MG63 (cell line): ENCODE measurements around the gene FIG4. TPM values are rescaled to one million over a fixed set of nuclear protein-coding genes. Genes with fewer than 3 reads are reported as not detected.
A peak's percentile ranks its signal among the peaks of the same experiment; 100 is the strongest.
"Not testable (repeated sequence)": the region's sequence is repeated elsewhere in the genome, so short reads cannot be mapped to it uniquely, and the experiment has no call there.

Experiments
- DNase-seq: peaks from one replicate; pipeline ENCODE4 v3.0.0-alpha.2; 2020
- H3K27me3 ChIP-seq: fragments of 250-450 bp; sonication (Bioruptor Pico); 2 replicates; pipeline ENCODE4 v1.5.1; 2020; ENCODE audit warnings: mild to moderate bottlenecking, moderate library complexity
- H3K36me3 ChIP-seq: fragments of 250-450 bp; sonication (Bioruptor Pico); 2 replicates; pipeline ENCODE4 v1.5.1; 2020; ENCODE audit warnings: mild to moderate bottlenecking, moderate library complexity
- H3K4me3 ChIP-seq: fragments of 250-450 bp; sonication (Bioruptor Pico); 2 replicates; pipeline ENCODE4 v1.5.1; 2020; ENCODE audit warnings: mild to moderate bottlenecking, moderate library complexity
- H3K9me3 ChIP-seq: fragments of 250-450 bp; sonication (Bioruptor Pico); 2 replicates; pipeline ENCODE4 v1.5.1; 2020; ENCODE audit warnings: mild to moderate bottlenecking, moderate library complexity
- total RNA-seq: library from RNA; depleted of rRNA; stranded (reverse); fragments of >200 nt; shearing (Covaris generic); gene quantifications from 2 replicates; pipeline ENCODE4 v1.2.3, GENCODE V29; 2014; ENCODE audit warnings: low replicate concordance

Gene FIG4
- total RNA-seq, 1 experiment from 2014 or later: 5.0 TPM

DNA sequence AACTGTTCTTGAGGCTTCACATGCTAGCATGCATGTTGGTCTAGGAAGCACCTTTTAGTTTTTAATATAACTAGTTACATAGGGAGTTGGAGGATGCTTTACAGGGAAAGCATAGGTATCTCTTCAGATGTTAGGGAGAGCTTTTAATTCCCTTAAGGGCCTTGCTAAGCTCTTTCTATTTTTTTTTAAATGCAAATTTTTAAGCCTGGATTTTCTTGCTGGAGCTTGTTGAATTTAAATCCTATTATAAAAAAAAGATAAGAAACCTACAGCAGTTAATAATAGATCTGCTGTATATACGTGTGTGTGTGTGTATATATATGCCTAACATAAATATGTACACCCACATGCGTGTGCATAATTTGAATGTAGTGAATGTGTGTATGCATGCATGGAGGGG is 79.0 kb downstream of the FIG4 start:
- Histone ChIP-seq H3K9me3 (no peaks in the 10 kb centered on the region), H3K4me3 (no peak overlapping the region), H3K36me3 (no peaks in the 10 kb centered on the region), H3K27me3 (no peaks in the 10 kb centered on the region)
- DNase-seq: no peak

DNA sequence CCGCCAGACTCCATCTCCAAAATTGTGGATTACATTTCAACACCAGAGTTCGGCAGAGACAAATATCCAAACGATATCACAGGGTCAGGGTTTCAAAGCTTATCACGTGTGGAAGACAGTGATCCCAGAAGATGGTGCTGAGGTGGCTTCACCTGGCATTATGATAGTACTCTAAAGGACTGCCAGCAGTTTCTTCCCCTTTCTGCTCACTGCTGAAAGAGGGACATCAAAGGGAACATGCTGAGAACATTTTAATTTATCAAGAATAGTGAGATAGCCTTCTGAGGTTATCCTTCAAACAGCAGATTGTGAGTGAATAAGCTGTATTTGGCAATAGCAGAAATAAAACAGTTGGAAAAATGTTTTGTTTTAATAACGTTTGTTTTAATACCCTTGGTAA is 79.7 kb downstream of the FIG4 start:
- H3K36me3 ChIP-seq: no peaks in the 10 kb centered on the region
- H3K9me3 ChIP-seq: no peaks in the 10 kb centered on the region
- H3K27me3 ChIP-seq: no peaks in the 10 kb centered on the region
- H3K4me3 ChIP-seq: no peak overlapping the region
- no peak for DNase-seq

DNA sequence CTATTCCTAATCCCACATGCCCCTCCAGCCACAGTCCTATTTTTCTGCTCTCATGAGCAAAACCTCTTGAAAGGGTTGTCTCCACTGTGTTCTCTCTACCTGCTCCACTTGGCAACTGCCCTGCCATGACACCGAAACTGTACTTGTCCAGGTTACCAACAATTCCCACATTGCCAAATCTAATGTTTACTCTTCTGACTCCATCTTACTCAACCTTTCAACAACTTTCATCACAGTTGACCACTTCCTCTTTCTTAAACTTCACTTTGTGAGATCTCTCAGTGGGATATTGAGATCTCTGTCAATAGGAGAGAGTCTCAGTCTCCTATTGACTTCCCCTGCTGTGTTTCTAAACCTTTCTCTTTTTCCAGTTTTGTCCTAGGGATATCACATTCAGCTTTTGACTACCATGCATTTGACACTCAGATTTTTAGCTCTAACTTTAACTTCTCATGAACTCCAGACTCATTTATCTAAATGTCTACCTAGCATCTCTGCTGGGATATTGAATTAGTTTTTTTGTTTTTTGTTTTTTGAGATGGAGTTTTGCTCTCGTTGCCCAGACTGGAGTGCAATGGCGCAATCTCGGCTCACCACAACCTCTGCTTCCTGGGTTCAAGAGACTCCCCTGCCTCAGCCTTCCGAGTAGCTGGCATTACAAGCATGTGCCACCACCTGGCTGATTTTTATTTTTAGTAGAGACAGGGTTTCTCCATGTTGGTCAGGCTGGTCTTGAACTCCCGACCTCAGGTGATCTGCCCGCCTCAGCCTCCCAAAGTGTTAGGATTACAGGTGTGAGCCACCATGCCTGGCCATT is 81.1 kb downstream of the FIG4 start:
- DNase-seq, H3K36me3 ChIP-seq: not testable (repeated sequence)

DNA sequence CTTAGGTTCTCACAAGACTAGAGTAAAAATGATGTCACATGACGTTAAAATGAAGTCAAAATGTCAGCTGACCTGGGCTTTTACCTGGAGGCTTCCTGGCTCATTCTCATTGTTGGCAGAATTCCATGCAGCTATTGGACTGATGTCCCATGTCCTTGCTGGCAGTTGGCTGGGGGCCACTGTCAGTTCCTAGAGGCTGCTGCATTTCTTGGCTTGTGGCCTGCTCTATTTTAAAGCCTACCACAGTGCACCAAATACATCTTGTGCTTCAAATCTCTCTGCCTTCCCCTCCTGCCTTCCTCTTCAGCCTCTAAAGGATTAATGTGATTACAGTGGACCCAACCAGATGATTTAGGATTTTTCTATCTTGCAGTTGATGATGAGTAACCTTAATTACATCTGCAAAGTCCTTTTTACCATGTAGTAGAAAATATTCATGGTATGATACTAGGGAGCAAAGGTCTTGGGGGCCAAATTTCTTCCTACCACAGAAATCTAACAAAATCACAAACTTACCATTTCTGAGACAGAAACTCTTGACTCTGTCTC is 81.9 kb downstream of the FIG4 start:
- no peaks in the 10 kb centered on the region for H3K27me3 ChIP-seq
- no peaks in the 10 kb centered on the region for H3K36me3 ChIP-seq
- H3K9me3 ChIP-seq: no peaks in the 10 kb centered on the region
- no peak overlapping the region for H3K4me3 ChIP-seq
- DNase-seq: no peak

More for the DNA sequence above, 81.1 kb downstream of the FIG4 start:
- H3K27me3 ChIP-seq, H3K4me3 ChIP-seq, H3K9me3 ChIP-seq: not testable (repeated sequence)

DNA sequence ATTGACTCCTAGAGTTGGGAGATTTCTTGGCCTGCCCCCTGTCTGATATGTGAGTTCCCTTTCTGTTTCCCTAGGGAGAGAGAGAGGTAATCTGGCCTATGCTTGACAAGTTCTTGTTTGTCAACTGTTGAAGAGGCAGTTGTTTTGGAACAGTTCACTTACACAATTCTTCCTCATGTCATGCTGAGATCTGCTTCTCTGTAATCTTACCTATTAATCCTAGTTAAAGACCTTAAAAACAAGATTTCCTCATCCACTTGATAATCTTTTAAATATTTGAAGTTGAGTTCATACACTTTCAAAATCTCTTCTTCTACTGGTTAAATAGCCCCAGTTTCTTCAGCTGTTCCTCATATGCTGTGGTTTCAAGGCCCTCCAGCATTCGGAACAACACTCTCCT is 89.9 kb downstream of the FIG4 start:
- Histone ChIP-seq H3K27me3 (no peaks in the 10 kb centered on the region), H3K36me3 (no peaks in the 10 kb centered on the region), H3K4me3 (no peak overlapping the region), H3K9me3 (no peaks in the 10 kb centered on the region)
- DNase-seq: no peak

DNA sequence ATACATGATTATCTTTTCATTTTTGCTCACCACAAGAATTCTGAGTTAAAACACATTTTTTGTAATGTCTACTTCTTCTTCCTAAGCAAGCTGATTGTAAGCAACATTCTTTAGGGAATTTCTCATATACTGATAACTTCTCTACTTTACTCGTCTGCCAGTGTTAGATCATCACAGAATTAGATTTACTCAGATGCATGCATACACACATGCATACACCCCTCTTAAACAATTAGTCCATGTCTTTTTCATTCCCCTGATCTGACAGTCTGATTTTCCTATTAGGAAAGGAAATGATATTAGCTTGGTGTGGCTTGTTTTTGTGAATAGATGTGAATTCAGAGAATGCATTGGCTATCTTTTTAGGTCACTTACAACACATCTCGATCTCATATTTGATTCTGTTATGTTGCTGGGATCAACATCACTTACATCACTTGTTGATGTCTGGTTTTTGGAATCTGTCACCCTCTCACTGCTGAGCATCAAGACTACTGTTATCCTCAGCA is 91.4 kb downstream of the FIG4 start:
- no peaks in the 10 kb centered on the region for H3K27me3 ChIP-seq

DNA sequence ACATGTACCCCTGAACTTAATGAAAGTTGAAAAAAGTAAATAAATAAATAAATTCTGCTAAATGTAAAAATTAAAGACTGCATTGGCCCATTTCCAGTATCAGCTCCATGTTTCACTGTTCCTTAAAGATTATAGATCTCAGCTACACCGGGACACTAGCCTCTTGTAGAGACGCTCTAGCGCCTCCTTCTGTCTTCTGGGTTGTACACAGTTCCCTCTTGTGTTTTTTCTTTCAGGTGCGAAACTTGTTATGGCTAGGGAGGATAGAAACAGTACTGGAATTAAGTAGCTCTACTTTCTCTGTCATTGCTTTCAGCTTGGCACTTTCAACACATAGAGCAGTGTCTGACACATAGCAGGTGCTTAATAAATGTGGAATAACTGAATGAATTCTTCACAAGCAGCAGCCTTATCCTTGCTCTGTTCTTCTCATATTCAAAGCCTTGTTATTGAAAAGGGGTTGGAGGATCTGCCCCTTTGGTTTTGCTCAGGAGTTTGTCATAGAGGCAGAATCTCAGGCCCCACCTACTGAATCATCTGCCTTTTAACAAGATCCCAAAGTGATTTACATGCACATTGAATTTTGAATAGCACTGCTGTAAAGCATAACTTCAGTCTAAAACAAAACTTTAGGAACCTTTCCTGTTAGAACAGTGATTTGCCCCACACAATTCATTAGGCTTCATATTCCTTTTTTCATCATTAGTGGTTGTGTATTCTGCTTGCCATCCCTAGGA is 92.3 kb downstream of the FIG4 start:
- Histone ChIP-seq H3K4me3 (no peak overlapping the region), H3K36me3 (no peaks in the 10 kb centered on the region; the same call in 1 of the 2 replicates), H3K27me3 (no peaks in the 10 kb centered on the region), H3K9me3 (no peaks in the 10 kb centered on the region)
- no peak for DNase-seq

More for the DNA sequence above, 91.4 kb downstream of the FIG4 start:
- no peak overlapping the region for H3K4me3 ChIP-seq
- no peaks in the 10 kb centered on the region; the same call in 1 of the 2 replicates for H3K36me3 ChIP-seq
- no peak for DNase-seq
- no peaks in the 10 kb centered on the region for H3K9me3 ChIP-seq

DNA sequence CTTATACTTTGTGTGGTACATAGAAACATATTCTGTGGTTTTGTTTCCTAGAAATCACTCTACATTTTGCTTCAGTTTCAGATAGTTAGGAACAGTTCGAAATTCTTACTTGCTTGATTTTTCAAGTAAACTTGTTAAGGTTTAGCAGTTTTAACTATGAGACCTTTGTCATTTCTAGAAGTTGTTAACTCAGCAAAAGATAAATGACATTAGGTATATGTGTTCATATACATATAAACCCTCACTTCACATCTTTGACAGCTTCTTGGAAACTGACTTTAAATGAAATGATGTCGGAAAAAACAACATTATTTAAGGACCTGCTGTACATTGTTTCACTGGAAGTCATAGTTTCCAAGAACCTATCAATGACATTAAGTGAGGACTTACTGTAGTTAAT is 96.2 kb downstream of the FIG4 start:
- Histone ChIP-seq H3K27me3 (no peaks in the 10 kb centered on the region), H3K9me3 (no peaks in the 10 kb centered on the region), H3K4me3 (no peak overlapping the region), H3K36me3 (no peaks in the 10 kb centered on the region; the same call in 1 of the 2 replicates)
- DNase-seq: no peak

DNA sequence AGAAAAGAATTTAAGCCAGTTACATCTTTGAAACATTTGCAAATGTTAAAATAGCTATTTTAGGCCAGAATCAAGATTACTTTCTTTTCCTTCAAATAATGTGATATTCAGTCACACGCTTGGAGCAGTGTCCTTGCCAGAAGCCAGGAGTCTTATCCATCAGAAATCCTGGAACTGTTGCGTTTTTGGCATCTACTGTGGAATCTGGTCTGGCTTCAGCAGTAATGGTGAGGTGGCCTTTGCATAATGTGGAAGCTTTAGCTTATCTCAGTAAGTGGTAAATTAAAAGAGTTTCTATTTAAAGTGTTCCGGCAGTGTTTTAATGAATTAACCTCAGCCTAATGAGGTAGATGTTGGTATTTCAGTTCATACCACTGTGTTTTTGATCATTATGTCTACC is 97.6 kb downstream of the FIG4 start:
- peak; percentile 13 for DNase-seq
- Histone ChIP-seq H3K36me3 (no peaks in the 10 kb centered on the region; the same call in 1 of the 2 replicates), H3K4me3 (no peak overlapping the region), H3K9me3 (no peaks in the 10 kb centered on the region), H3K27me3 (no peaks in the 10 kb centered on the region)

DNA sequence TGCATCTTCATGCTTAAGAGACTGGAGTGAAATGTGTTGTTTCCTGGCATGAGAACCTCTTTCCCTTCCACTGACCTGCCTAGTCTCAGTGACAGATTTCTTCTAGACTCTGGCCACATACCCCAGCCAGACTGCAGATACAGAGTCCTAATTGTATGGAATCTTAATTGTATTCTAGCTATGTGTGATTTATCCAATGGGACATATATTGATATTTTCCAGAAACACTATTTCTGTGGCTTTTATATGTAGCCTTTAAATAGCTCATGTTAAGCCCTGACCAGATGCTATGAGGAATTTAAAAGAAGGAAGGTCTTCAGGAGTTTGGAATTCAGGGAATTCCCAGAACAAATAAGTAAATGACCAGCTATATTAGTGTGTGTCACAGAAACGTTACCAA is 99.0 kb downstream of the FIG4 start:
- Histone ChIP-seq H3K9me3 (no peaks in the 10 kb centered on the region), H3K27me3 (no peaks in the 10 kb centered on the region), H3K36me3 (no peaks in the 10 kb centered on the region; the same call in 1 of the 2 replicates), H3K4me3 (no peak overlapping the region)
- no peak for DNase-seq

DNA sequence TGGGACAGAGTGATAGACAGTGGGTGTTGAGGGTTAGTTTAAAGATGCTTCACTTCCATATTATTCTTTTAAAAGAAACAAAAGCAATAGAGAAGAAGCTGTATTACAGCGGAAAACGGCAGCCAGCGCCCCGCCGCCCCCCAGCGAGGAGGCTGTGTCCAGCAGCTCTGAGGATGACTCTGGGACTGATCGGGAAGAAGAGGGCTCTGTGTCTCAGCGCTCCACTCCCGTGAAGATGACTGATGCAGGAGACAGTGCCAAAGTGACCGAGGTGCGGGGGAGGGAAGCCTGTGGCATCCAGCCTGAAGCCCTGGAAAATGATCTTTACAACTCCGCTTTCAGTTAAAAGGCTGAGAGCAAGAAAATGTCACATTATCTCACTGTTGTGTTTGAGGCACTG is 100.2 kb downstream of the FIG4 start:
- H3K36me3 ChIP-seq: no peaks in the 10 kb centered on the region; the same call in 1 of the 2 replicates
- no peak for DNase-seq
- no peaks in the 10 kb centered on the region for H3K9me3 ChIP-seq

DNA sequence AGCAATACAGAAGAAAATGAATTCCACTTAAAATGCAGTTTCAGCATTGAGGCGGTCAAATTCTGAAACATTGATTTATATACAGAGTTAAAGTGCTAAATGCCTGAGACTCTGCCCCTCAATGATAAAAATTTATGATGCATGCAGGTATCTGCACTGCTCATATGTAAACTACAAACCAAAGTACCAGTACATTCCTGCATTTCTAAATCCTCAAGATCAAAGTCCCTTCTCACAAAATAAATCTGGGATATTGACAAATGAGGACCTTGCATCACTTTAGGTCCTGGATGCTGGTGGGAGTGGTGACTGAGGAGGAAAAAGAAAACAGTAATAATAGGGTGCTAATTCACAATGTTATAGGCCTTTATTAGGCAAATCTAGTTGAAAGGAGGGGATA is 101.9 kb downstream of the FIG4 start:
- Histone ChIP-seq H3K36me3 (no peaks in the 10 kb centered on the region), H3K4me3 (no peak overlapping the region), H3K27me3 (no peaks in the 10 kb centered on the region), H3K9me3 (no peaks in the 10 kb centered on the region)
- DNase-seq: no peak

More for the DNA sequence above, 100.2 kb downstream of the FIG4 start:
- H3K4me3 ChIP-seq: no peak overlapping the region
- H3K27me3 ChIP-seq: no peaks in the 10 kb centered on the region

DNA sequence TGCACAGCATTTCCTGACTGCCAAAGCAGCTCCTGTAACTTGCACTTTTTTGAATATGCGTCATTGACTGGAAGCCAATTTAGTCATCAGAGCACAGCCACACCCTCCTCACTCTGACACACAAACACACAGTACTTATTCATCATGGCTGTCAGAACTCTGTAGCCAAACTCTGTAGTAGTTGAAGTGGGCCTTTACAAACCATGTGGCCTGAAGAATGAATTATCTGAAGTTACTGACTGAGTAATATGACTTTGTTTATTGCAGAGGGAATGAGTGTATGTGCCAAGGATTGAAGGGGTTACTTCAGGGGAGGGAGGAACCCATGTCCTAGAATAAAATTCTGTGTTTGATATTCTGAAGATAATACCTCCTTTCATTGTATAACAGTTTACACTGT is 102.7 kb downstream of the FIG4 start:
- H3K27me3 ChIP-seq: no peaks in the 10 kb centered on the region
- no peak overlapping the region for H3K4me3 ChIP-seq
- H3K9me3 ChIP-seq: no peaks in the 10 kb centered on the region
- peak; percentile 70 for DNase-seq
- H3K36me3 ChIP-seq: no peaks in the 10 kb centered on the region

DNA sequence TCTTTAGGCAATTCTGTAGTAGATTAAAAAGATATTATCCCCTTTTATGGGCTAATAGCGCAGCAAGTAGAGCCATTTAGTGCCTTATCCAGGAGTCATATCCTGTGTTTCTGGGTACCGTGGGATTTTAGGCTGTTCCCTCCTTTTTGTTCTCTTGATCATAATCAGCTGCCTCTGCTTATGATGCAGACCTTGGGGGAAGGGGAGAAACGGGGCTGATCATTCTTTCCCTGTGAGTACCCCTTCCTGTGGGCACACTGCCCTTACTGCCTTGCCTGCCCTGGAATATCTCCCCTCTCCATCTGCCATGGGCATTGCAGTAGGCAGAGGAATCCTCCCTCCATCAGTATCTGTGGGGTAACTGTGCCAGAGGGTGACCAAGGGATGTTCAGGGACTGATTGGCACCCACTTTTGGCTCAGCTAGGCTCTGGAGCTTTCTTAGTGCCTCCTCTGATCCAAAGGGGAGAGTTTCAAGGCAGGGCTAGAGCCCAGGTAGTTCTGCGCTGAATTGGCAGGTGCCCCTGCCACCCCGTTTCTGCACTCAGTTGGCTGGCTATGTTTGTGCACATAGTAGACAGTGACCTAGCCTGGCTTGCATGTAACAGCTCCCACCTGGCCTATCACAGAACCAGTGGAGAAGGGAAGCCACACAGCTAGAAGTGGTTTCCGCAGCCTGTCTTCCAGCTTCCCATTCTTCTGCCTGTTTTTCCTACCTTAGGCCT is 103.3 kb downstream of the FIG4 start:
- Histone ChIP-seq H3K9me3 (no peaks in the 10 kb centered on the region), H3K27me3 (no peaks in the 10 kb centered on the region), H3K36me3 (no peaks in the 10 kb centered on the region), H3K4me3 (no peak overlapping the region)
- peak; percentile 84 for DNase-seq

DNA sequence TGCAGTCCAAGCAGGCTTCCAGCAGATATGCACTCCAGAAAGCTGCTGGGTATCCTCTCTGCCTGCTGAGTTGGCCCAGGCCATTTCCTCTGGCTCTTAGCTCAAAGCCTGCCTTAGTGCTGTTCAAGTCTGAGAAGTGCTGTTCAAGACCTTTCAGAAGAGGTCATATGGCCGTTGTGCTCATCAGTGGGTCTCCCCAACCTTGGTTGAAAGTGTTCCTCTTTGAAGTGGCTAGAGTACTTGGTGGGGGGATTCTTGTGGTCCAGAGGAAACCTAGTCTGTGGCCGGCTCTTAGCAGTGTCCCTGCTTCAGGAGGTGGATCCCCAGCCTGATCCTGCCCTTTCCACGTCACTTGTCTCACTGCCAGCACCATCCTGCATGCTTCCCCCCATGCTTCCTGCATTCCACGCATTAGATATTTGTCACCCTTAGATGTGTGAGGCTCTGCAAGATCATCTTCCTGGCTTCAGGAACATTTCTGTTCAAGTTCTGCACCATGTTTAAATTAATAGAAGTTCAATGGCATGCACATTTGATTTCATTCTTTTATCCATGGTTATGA is 105.0 kb downstream of the FIG4 start:
- no peak overlapping the region for H3K4me3 ChIP-seq
- no peaks in the 10 kb centered on the region for H3K9me3 ChIP-seq
- no peak for DNase-seq
- no peaks in the 10 kb centered on the region for H3K36me3 ChIP-seq
- no peaks in the 10 kb centered on the region for H3K27me3 ChIP-seq

DNA sequence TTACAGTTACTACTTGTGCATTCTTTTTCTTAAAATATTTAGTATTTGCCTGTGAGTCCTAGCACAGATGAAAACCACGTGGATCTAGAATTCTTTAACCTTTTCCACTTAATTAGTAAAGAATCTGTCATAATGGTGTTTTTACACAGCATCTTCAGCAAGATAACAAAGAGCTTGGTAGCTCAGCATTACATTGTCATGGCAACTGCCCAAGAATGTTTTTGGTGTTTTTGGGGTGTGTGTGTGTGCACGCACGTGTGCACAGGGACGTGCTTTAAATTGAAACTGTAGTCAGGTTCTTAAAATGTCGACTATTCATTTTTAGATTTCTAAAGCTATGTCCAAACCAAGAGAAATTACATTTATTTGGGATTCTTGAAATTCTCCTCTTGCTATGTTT is 108.0 kb downstream of the FIG4 start:
- no peaks in the 10 kb centered on the region for H3K36me3 ChIP-seq
- DNase-seq: no peak
- no peaks in the 10 kb centered on the region for H3K9me3 ChIP-seq
- no peak overlapping the region for H3K4me3 ChIP-seq
- H3K27me3 ChIP-seq: no peaks in the 10 kb centered on the region
